GM23338 (cell line): Measurements from ENCODE around the gene SMG6. TPM values are rescaled to one million over a fixed set of nuclear protein-coding genes. Genes with fewer than 3 reads are reported as not detected.

ENCODE experiments used
- ATAC-seq: fragments of 200-7000 bp; cut with Tn5 transposase; 3 replicates; pipeline ENCODE4 v1.9.1; 2020
- DNase-seq: peaks from one replicate; pipeline ENCODE4 v3.0.0-alpha.2; 2015; ENCODE audit warnings: low spot score
- H2AFZ ChIP-seq: fragments of 200-600 bp; sonication (generic); 2 replicates; pipeline ENCODE4 v1.8.0; 2016; ENCODE audit warnings: antibody characterized with exemption, mild to moderate bottlenecking, moderate library complexity
- H3F3A ChIP-seq: fragments of 200-600 bp; sonication (generic); replicated peaks from 2 replicates; pipeline ENCODE4 v1.8.0; 2017; ENCODE audit warnings: antibody characterized with exemption, mixed run types, low read depth
- H3K27ac ChIP-seq: fragments of 200-600 bp; sonication (generic); 2 replicates; pipeline ENCODE4 v1.6.1; 2016; ENCODE audit warnings: low read depth
- H3K27me3 ChIP-seq: fragments of 200-600 bp; sonication (generic); 2 replicates; pipeline ENCODE4 v1.8.0; 2016; ENCODE audit warnings: mild to moderate bottlenecking, mixed run types, moderate library complexity; ENCODE audit not compliant: insufficient read depth
- H3K36me3 ChIP-seq: fragments of 200-600 bp; sonication (generic); 2 replicates; pipeline ENCODE4 v1.8.0; 2016; ENCODE audit warnings: mild to moderate bottlenecking; ENCODE audit not compliant: insufficient read depth
- H3K4me1 ChIP-seq: fragments of 200-600 bp; sonication (generic); 2 replicates; pipeline ENCODE4 v1.8.0; 2016; ENCODE audit warnings: mild to moderate bottlenecking, moderate library complexity; ENCODE audit not compliant: insufficient read depth
- H3K4me2 ChIP-seq: fragments of 200-600 bp; sonication (generic); 2 replicates; pipeline ENCODE4 v1.7.1; 2017; ENCODE audit warnings: mixed run types
- H3K4me3 ChIP-seq: fragments of 200-600 bp; sonication (generic); 2 replicates; pipeline ENCODE4 v1.6.1; 2016; ENCODE audit warnings: mixed run types
- H3K79me2 ChIP-seq: fragments of 200-600 bp; sonication (generic); replicated peaks from 2 replicates; pipeline ENCODE4 v1.8.0; 2017; ENCODE audit warnings: mild to moderate bottlenecking; ENCODE audit not compliant: insufficient read depth
- H3K9me2 ChIP-seq: fragments of 200-600 bp; sonication (generic); 2 replicates; pipeline ENCODE4 v1.8.0; 2017; ENCODE audit not compliant: insufficient read depth
- H4K20me1 ChIP-seq: fragments of 200-600 bp; sonication (generic); replicated peaks from 2 replicates; pipeline ENCODE4 v1.8.0; 2017; ENCODE audit warnings: mild to moderate bottlenecking; ENCODE audit not compliant: insufficient read depth
- H3K27ac Mint-ChIP-seq: 2 replicates; pipeline ENCODE4 v1.8.0; 2020; ENCODE audit warnings: inconsistent platforms, mild to moderate bottlenecking, moderate library complexity, mixed read lengths
- H3K27me3 Mint-ChIP-seq: 3 replicates; pipeline ENCODE4 v1.8.0; 2022; ENCODE audit warnings: low read depth, mild to moderate bottlenecking, moderate library complexity, mixed read lengths, inconsistent platforms; ENCODE audit not compliant: insufficient read depth, poor library complexity
- H3K36me3 Mint-ChIP-seq: 3 replicates; pipeline ENCODE4 v1.8.0; 2021; ENCODE audit warnings: low read depth, mild to moderate bottlenecking, inconsistent platforms, moderate library complexity, mixed read lengths
- H3K4me1 Mint-ChIP-seq: 3 replicates; pipeline ENCODE4 v1.8.0; 2020; ENCODE audit warnings: mild to moderate bottlenecking, inconsistent platforms, mixed read lengths
- H3K4me3 Mint-ChIP-seq: 3 replicates; pipeline ENCODE4 v1.8.0; 2021; ENCODE audit warnings: moderate library complexity, mild to moderate bottlenecking, inconsistent platforms, mixed read lengths
- H3K9me3 Mint-ChIP-seq: 3 replicates; pipeline ENCODE4 v1.8.0; 2020; ENCODE audit warnings: moderate library complexity, mild to moderate bottlenecking, inconsistent platforms, mixed read lengths
- CREB1 ChIP-seq: fragments of 250-450 bp; sonication (Bioruptor Pico); IDR thresholded peaks from 2 replicates; pipeline ENCODE4 v1.5.0; 2020; ENCODE audit warnings: low read depth, mild to moderate bottlenecking, moderate library complexity
- EZH2 ChIP-seq: fragments of 200-600 bp; sonication (generic); IDR thresholded peaks from one replicate; pipeline ENCODE4 v1.8.0; 2017; ENCODE audit warnings: antibody characterized with exemption, mild to moderate bottlenecking, low read depth; ENCODE audit not compliant: unreplicated experiment
- EZH2phosphoT487 ChIP-seq: fragments of 200-600 bp; sonication (generic); IDR thresholded peaks from one replicate; pipeline ENCODE4 v1.8.1; 2018; ENCODE audit warnings: antibody characterized with exemption; ENCODE audit not compliant: unreplicated experiment
- JUNB ChIP-seq: IDR thresholded peaks from one replicate; pipeline ENCODE4 v1.6.1; 2016; ENCODE audit warnings: antibody characterized with exemption; ENCODE audit not compliant: unreplicated experiment
- NANOG ChIP-seq: IDR thresholded peaks from 2 replicates; pipeline ENCODE4 v1.6.1; 2016; ENCODE audit warnings: antibody characterized with exemption, borderline replicate concordance
- POLR2AphosphoS5 ChIP-seq: IDR thresholded peaks from 2 replicates; pipeline ENCODE4 v1.6.1; 2016; ENCODE audit warnings: antibody characterized with exemption, low read depth
- STAT1 ChIP-seq: IDR thresholded peaks from one replicate; pipeline ENCODE4 v1.6.1; 2016; ENCODE audit warnings: antibody characterized with exemption; ENCODE audit not compliant: unreplicated experiment
- ZNF114 ChIP-seq: fragments of 250-450 bp; sonication (Bioruptor Pico); IDR thresholded peaks from 2 replicates; pipeline ENCODE4 v1.5.0; 2020; ENCODE audit warnings: mild to moderate bottlenecking, moderate library complexity
- ZNF331 ChIP-seq: fragments of 250-450 bp; sonication (Bioruptor Pico); IDR thresholded peaks from 2 replicates; pipeline ENCODE4 v1.5.0; 2020; ENCODE audit warnings: low read depth, mild to moderate bottlenecking, moderate library complexity
- polyA plus RNA-seq: library from polyadenylated mRNA; unstranded; fragments of >200 nt; fragmentation: Nextera tagmentation; extraction: Ambion mirVana; gene quantifications from 2 replicates; pipeline ENCODE4 v1.2.1, GENCODE V29; 2016
- total RNA-seq: library from RNA; depleted of rRNA; stranded (reverse); fragments of >200 nt; shearing (Covaris generic); gene quantifications from 2 replicates; pipeline ENCODE4 v1.2.3, GENCODE V29; 2014
- TF ChIP-seq, protein P1 (sequence below): fragments of 250-450 bp; sonication (Bioruptor Pico); IDR thresholded peaks from 2 replicates; pipeline ENCODE4 v1.5.0; 2020; ENCODE audit warnings: mild to moderate bottlenecking, moderate library complexity
- TF ChIP-seq, protein P2 (sequence below): IDR thresholded peaks from one replicate; pipeline ENCODE4 v1.6.1; 2018; ENCODE audit warnings: antibody characterized with exemption; ENCODE audit not compliant: unreplicated experiment
- TF ChIP-seq, protein P3 (sequence below), 2 experiments: fragments of 200-600 bp in 1 of 2; sonication (generic) in 1 of 2; conservative IDR thresholded peaks; 2 replicates each; pipeline versions ENCODE4 v1.5.1 to v1.6.1; 2016 to 2017; ENCODE audit warnings: antibody characterized with exemption in 2 of 2, low read depth in 2 of 2, mild to moderate bottlenecking in 2 of 2, moderate library complexity in 1 of 2
- TF ChIP-seq, protein P4 (sequence below): IDR thresholded peaks from 2 replicates; pipeline ENCODE4 v1.6.1; 2016; ENCODE audit warnings: antibody characterized with exemption

SMG6 gene
- total and polyA plus RNA-seq, 2 experiments from 2014 or later: 10.4 to 43.1 TPM

DNA sequence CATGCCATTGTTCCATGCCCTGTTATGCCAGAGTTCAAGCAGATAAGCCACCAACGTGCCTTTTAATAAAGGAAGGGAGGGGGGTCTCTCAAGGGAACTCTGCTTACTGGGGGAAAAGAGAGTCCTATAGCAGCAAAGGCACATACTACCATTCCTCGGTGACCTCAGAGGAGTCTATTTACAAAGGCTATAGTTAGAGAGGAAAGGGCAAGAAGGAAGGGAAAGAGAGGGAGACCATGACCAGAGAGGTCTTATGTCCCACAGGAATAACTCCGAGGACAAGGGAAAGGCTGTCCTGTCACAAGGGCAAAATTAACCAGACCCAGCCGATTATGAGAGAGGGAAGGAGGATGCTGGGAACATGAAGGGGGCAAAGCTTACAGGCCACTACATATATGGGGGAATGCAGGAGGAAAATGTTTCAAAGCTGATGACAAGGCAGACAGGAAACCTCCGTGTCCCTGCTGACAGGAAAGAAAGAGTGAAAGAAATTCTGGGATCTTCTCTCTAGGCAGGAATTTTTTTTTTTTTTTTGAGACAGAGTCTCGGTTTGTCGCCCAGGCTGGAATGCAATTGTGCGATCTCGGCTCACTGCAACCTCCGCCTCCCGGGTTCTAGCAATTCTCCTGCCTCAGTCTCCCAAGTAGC is 197.2 kb downstream of the SMG6 start:
- H2AFZ ChIP-seq: no peak overlapping the region
- Mint-ChIP-seq H3K27ac (no peak overlapping the region), H3K9me3 (no peaks in the 10 kb centered on the region), H3K4me1 (peaks cover 3% of the 10 kb centered on the region; the same call in 1 of the 3 replicates), H3K36me3 (no peaks in the 10 kb centered on the region), H3K4me3 (no peak overlapping the region), H3K27me3 (no peaks in the 10 kb centered on the region)
- ATAC-seq (no peak), DNase-seq (no peak)
- H3K4me3 ChIP-seq: no peak overlapping the region
- no peaks in the 10 kb centered on the region for H4K20me1 ChIP-seq
- H3K4me2 ChIP-seq: no peak overlapping the region
- H3K27me3 ChIP-seq: no peaks in the 10 kb centered on the region
- H3K4me1 ChIP-seq: no peaks in the 10 kb centered on the region
- H3K79me2 ChIP-seq: no peaks in the 10 kb centered on the region; the same call in 1 of the 2 replicates
- H3K9me2 ChIP-seq: no peaks in the 10 kb centered on the region
- TF ChIP-seq CREB1 (CRISPR knock-in tag) (no peak), JUNB (no peak), POLR2AphosphoS5 (no peak), ZNF331 (CRISPR knock-in tag) (no peak), EZH2phosphoT487 (no peak), STAT1 (no peak), ZNF114 (CRISPR knock-in tag) (no peak), NANOG (no peak), EZH2 (no peak)
- TF ChIP-seq, protein P1, sequence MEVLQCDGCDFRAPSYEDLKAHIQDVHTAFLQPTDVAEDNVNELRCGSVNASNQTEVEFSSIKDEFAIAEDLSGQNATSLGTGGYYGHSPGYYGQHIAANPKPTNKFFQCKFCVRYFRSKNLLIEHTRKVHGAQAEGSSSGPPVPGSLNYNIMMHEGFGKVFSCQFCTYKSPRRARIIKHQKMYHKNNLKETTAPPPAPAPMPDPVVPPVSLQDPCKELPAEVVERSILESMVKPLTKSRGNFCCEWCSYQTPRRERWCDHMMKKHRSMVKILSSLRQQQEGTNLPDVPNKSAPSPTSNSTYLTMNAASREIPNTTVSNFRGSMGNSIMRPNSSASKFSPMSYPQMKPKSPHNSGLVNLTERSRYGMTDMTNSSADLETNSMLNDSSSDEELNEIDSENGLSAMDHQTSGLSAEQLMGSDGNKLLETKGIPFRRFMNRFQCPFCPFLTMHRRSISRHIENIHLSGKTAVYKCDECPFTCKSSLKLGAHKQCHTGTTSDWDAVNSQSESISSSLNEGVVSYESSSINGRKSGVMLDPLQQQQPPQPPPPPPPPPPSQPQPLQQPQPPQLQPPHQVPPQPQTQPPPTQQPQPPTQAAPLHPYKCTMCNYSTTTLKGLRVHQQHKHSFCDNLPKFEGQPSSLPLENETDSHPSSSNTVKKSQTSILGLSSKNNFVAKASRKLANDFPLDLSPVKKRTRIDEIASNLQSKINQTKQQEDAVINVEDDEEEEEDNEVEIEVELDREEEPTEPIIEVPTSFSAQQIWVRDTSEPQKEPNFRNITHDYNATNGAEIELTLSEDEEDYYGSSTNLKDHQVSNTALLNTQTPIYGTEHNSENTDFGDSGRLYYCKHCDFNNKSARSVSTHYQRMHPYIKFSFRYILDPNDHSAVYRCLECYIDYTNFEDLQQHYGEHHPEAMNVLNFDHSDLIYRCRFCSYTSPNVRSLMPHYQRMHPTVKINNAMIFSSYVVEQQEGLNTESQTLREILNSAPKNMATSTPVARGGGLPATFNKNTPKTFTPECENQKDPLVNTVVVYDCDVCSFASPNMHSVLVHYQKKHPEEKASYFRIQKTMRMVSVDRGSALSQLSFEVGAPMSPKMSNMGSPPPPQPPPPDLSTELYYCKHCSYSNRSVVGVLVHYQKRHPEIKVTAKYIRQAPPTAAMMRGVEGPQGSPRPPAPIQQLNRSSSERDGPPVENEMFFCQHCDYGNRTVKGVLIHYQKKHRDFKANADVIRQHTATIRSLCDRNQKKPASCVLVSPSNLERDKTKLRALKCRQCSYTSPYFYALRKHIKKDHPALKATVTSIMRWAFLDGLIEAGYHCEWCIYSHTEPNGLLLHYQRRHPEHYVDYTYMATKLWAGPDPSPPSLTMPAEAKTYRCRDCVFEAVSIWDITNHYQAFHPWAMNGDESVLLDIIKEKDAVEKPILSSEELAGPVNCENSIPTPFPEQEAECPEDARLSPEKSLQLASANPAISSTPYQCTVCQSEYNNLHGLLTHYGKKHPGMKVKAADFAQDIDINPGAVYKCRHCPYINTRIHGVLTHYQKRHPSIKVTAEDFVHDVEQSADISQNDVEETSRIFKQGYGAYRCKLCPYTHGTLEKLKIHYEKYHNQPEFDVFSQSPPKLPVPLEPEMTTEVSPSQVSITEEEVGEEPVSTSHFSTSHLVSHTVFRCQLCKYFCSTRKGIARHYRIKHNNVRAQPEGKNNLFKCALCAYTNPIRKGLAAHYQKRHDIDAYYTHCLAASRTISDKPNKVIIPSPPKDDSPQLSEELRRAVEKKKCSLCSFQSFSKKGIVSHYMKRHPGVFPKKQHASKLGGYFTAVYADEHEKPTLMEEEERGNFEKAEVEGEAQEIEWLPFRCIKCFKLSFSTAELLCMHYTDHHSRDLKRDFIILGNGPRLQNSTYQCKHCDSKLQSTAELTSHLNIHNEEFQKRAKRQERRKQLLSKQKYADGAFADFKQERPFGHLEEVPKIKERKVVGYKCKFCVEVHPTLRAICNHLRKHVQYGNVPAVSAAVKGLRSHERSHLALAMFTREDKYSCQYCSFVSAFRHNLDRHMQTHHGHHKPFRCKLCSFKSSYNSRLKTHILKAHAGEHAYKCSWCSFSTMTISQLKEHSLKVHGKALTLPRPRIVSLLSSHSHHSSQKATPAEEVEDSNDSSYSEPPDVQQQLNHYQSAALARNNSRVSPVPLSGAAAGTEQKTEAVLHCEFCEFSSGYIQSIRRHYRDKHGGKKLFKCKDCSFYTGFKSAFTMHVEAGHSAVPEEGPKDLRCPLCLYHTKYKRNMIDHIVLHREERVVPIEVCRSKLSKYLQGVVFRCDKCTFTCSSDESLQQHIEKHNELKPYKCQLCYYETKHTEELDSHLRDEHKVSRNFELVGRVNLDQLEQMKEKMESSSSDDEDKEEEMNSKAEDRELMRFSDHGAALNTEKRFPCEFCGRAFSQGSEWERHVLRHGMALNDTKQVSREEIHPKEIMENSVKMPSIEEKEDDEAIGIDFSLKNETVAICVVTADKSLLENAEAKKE: no peak
- TF ChIP-seq, protein P2, sequence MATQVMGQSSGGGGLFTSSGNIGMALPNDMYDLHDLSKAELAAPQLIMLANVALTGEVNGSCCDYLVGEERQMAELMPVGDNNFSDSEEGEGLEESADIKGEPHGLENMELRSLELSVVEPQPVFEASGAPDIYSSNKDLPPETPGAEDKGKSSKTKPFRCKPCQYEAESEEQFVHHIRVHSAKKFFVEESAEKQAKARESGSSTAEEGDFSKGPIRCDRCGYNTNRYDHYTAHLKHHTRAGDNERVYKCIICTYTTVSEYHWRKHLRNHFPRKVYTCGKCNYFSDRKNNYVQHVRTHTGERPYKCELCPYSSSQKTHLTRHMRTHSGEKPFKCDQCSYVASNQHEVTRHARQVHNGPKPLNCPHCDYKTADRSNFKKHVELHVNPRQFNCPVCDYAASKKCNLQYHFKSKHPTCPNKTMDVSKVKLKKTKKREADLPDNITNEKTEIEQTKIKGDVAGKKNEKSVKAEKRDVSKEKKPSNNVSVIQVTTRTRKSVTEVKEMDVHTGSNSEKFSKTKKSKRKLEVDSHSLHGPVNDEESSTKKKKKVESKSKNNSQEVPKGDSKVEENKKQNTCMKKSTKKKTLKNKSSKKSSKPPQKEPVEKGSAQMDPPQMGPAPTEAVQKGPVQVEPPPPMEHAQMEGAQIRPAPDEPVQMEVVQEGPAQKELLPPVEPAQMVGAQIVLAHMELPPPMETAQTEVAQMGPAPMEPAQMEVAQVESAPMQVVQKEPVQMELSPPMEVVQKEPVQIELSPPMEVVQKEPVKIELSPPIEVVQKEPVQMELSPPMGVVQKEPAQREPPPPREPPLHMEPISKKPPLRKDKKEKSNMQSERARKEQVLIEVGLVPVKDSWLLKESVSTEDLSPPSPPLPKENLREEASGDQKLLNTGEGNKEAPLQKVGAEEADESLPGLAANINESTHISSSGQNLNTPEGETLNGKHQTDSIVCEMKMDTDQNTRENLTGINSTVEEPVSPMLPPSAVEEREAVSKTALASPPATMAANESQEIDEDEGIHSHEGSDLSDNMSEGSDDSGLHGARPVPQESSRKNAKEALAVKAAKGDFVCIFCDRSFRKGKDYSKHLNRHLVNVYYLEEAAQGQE: no peak
- TF ChIP-seq, protein P3, sequence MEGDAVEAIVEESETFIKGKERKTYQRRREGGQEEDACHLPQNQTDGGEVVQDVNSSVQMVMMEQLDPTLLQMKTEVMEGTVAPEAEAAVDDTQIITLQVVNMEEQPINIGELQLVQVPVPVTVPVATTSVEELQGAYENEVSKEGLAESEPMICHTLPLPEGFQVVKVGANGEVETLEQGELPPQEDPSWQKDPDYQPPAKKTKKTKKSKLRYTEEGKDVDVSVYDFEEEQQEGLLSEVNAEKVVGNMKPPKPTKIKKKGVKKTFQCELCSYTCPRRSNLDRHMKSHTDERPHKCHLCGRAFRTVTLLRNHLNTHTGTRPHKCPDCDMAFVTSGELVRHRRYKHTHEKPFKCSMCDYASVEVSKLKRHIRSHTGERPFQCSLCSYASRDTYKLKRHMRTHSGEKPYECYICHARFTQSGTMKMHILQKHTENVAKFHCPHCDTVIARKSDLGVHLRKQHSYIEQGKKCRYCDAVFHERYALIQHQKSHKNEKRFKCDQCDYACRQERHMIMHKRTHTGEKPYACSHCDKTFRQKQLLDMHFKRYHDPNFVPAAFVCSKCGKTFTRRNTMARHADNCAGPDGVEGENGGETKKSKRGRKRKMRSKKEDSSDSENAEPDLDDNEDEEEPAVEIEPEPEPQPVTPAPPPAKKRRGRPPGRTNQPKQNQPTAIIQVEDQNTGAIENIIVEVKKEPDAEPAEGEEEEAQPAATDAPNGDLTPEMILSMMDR (conservative IDR thresholded peaks at IDR 0.05; ENCODE audit: low read depth in 2 of 2): no peak
- TF ChIP-seq, protein P4, sequence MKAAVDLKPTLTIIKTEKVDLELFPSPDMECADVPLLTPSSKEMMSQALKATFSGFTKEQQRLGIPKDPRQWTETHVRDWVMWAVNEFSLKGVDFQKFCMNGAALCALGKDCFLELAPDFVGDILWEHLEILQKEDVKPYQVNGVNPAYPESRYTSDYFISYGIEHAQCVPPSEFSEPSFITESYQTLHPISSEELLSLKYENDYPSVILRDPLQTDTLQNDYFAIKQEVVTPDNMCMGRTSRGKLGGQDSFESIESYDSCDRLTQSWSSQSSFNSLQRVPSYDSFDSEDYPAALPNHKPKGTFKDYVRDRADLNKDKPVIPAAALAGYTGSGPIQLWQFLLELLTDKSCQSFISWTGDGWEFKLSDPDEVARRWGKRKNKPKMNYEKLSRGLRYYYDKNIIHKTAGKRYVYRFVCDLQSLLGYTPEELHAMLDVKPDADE: no peak
- H3K27ac ChIP-seq: no peak overlapping the region
- no peaks in the 10 kb centered on the region for H3K36me3 ChIP-seq
- no peaks in the 10 kb centered on the region for H3F3A ChIP-seq
